Liver (tissue), 9 donors: ENCODE results near the gene MYO1H. TPM values are rescaled to one million over a fixed set of nuclear protein-coding genes. Genes with fewer than 3 reads are reported as not detected.

ENCODE experiments used
- DNase-seq: peaks from one replicate; pipeline ENCODE4 v3.0.0-alpha.2; 2017; ENCODE audit warnings: low spot score
- H3K27ac ChIP-seq, 2 donors: one replicate each; pipeline ENCODE4 v1.7.0; 2013; ENCODE audit warnings: inconsistent platforms in 2 of 2, low read length in 2 of 2, control low read depth in 1 of 2, low read depth in 1 of 2, mild to moderate bottlenecking in 1 of 2
- H3K27me3 ChIP-seq, 4 donors: one replicate each; pipeline versions ENCODE4 v1.6.1 to v1.7.0; 2013; ENCODE audit warnings: low read length in 3 of 4, inconsistent platforms in 1 of 4, mild to moderate bottlenecking in 1 of 4, moderate library complexity in 1 of 4; ENCODE audit not compliant: control insufficient read depth in 4 of 4, insufficient read depth in 4 of 4
- H3K36me3 ChIP-seq, 4 donors: one replicate each; pipeline versions ENCODE4 v1.6.1 to v1.7.0; 2013; ENCODE audit warnings: low read length in 3 of 4, mild to moderate bottlenecking in 3 of 4, low read depth in 1 of 4, moderate library complexity in 1 of 4; ENCODE audit not compliant: control insufficient read depth in 4 of 4, insufficient read depth in 3 of 4
- H3K4me1 ChIP-seq, 4 donors: one replicate each; pipeline versions ENCODE4 v1.6.1 to v1.7.0; 2013; ENCODE audit warnings: low read length in 3 of 4, mild to moderate bottlenecking in 3 of 4, moderate library complexity in 1 of 4; ENCODE audit not compliant: control insufficient read depth in 4 of 4, insufficient read depth in 4 of 4
- H3K4me3 ChIP-seq, 3 donors: one replicate each; pipeline versions ENCODE4 v1.6.1 to v1.7.0; 2013; ENCODE audit warnings: low read length in 3 of 3, control low read depth in 1 of 3, low read depth in 1 of 3, mild to moderate bottlenecking in 1 of 3
- H3K9ac ChIP-seq, 2 donors: one replicate each; pipeline ENCODE4 v1.7.0; 2013; ENCODE audit warnings: low read length in 2 of 2, mild to moderate bottlenecking in 2 of 2, moderate library complexity in 2 of 2, control low read depth in 1 of 2, low read depth in 1 of 2
- H3K9me3 ChIP-seq, 4 donors: one replicate each; pipeline versions ENCODE4 v1.6.1 to v1.7.0; 2013; ENCODE audit warnings: low read length in 3 of 4; ENCODE audit not compliant: control insufficient read depth in 4 of 4
- EGR1 ChIP-seq, 2 donors: IDR thresholded peaks; 2 replicates each; pipeline ENCODE4 v1.6.1; 2016 to 2018; ENCODE audit warnings: antibody characterized with exemption in 2 of 2, low read depth in 2 of 2
- FOXA1 ChIP-seq: IDR thresholded peaks from 2 replicates; pipeline ENCODE4 v1.6.1; 2016; ENCODE audit warnings: antibody characterized with exemption
- FOXA2 ChIP-seq: IDR thresholded peaks from 2 replicates; pipeline ENCODE4 v1.6.1; 2016; ENCODE audit warnings: antibody characterized with exemption
- GABPA ChIP-seq, 2 donors: IDR thresholded peaks in 1 of 2; conservative IDR thresholded peaks in 1 of 2; 2 replicates each; pipeline ENCODE4 v1.6.1; 2016; ENCODE audit warnings: antibody characterized with exemption in 2 of 2, mild to moderate bottlenecking in 1 of 2, moderate library complexity in 1 of 2
- HNF4A ChIP-seq, 2 donors: conservative IDR thresholded peaks; 2 replicates each; pipeline ENCODE4 v1.6.1; 2016; ENCODE audit warnings: antibody characterized with exemption in 2 of 2, mild to moderate bottlenecking in 2 of 2
- HNF4G ChIP-seq: IDR thresholded peaks from 2 replicates; pipeline ENCODE4 v1.6.1; 2016; ENCODE audit warnings: antibody characterized with exemption
- JUND ChIP-seq, 2 donors: IDR thresholded peaks; 2 replicates each; pipeline ENCODE4 v1.6.1; 2016; ENCODE audit warnings: antibody characterized with exemption in 2 of 2
- NR2F2 ChIP-seq: IDR thresholded peaks from 2 replicates; pipeline ENCODE4 v1.6.1; 2016; ENCODE audit warnings: antibody characterized with exemption
- RAD21 ChIP-seq, 2 donors: IDR thresholded peaks; 2 replicates each; pipeline ENCODE4 v1.6.1; 2016; ENCODE audit warnings: antibody characterized with exemption in 2 of 2, mild to moderate bottlenecking in 2 of 2
- TAF1 ChIP-seq: conservative IDR thresholded peaks from 2 replicates; pipeline ENCODE4 v1.6.1; 2016; ENCODE audit warnings: antibody characterized with exemption, mild to moderate bottlenecking
- YY1 ChIP-seq: IDR thresholded peaks from 2 replicates; pipeline ENCODE4 v1.6.1; 2016; ENCODE audit warnings: antibody characterized with exemption, mild to moderate bottlenecking
- WGBS: extraction: QIAGEN DNeasy Blood & Tissue Kit; methylation state at CpG from one replicate; pipeline ENCODE4 v1.1.7; 2013; 5-methylcytosine and 5-hydroxymethylcytosine counted together
- polyA plus RNA-seq, 2 donors: library from polyadenylated mRNA; stranded (reverse) in 1 of 2; unstranded in 1 of 2; fragments of 200-250 nt in 1 of 2; fragments of >200 nt in 1 of 2; fragmentation: Nextera tagmentation in 1 of 2; extraction: Ambion mirVana in 1 of 2; gene quantifications; one replicate each; pipeline versions ENCODE4 v1.2.1 to v1.2.3, GENCODE V29; 2013 to 2015
- total RNA-seq, 2 donors: library from RNA; depleted of rRNA; stranded (reverse); fragments of >200 nt; gene quantifications; one replicate each; pipeline ENCODE4 v1.2.3, GENCODE V29; 2014
- TF ChIP-seq, protein P1 (sequence below): IDR thresholded peaks from 2 replicates; pipeline ENCODE4 v1.6.1; 2016; ENCODE audit warnings: antibody characterized with exemption, mild to moderate bottlenecking
- TF ChIP-seq, protein P2 (sequence below): IDR thresholded peaks from 2 replicates; pipeline ENCODE4 v1.6.1; 2016; ENCODE audit warnings: antibody characterized with exemption
- TF ChIP-seq, protein P3 (sequence below): IDR thresholded peaks from 2 replicates; pipeline ENCODE4 v1.6.1; 2016; ENCODE audit warnings: antibody characterized with exemption
- TF ChIP-seq, protein P4 (sequence below): fragments of 150-350 bp; IDR thresholded peaks from 2 replicates; pipeline ENCODE4 v1.5.1; 2017; ENCODE audit warnings: improper control_type of control experiment, low read depth, low read length; ENCODE audit not compliant: missing input control
- donor health status: healthy.
- donor health status: healthy.
- donor health status: healthy.
- donor health status: healthy.
- donor health status: healthy.

MYO1H gene
- total and polyA plus RNA-seq, 4 donors: not detected

DNA sequence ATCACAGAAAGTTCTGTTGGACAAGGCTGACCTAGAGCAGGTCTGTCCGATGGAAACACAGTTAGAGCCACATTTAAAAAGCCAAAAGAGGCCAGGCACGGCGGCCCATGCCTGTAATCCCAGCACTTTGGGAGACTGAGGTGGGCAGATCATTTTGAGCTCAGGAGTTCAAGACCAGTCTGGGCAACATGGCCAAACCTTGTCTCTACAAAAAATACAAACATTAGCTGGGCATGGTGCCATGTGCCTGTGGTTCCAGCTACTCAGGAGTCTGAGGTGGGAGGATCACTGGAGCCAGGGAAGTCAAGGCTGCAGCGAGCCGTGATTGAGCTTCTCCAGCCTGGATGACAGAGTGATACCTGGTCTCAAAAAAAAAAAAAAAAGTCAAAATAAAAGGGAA lies 144.7 kb downstream of the MYO1H start:
- no peak overlapping the region for H3K27ac ChIP-seq
- H3K36me3 ChIP-seq: peaks cover 20 to 76% (median 58%) of the 10 kb centered on the region in 4 donors
- H3K27me3 ChIP-seq: no peaks in the 10 kb centered on the region
- H3K4me1 ChIP-seq: no peaks in the 10 kb centered on the region
- no peaks in the 10 kb centered on the region for H3K9me3 ChIP-seq
- TF ChIP-seq RAD21 (IDR thresholded peaks at IDR 0.05): no peak
- 86% methylated on average over 5 of the region's 5 CpGs for WGBS
- H3K9ac ChIP-seq: no peak overlapping the region
- no peak for DNase-seq
- no peak overlapping the region for H3K4me3 ChIP-seq

DNA sequence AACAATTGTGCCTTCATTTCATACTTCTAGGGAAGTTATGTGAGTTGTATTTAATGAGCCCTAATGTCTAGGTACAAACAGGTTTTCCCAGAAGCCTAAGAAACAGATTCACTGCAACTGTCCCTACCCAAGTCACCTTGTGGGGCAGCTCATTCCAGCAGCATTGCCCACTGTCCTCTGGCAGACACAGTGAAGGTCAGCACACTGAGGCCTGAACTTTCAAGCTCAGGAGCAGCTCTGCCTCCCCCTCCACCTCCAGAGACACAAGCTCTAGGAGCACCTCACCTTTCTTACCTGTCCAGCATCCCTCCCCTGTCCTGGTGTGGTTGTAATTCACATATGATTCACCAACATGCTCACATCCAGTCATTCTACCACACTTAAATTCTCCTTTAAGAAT lies 145.4 kb downstream of the MYO1H start:
- Histone ChIP-seq H3K9ac (no peak overlapping the region), H3K36me3 (peaks cover 20 to 76% (median 58%) of the 10 kb centered on the region in 4 donors), H3K4me1 (no peaks in the 10 kb centered on the region), H3K27me3 (no peaks in the 10 kb centered on the region), H3K27ac (no peak overlapping the region), H3K9me3 (no peaks in the 10 kb centered on the region), H3K4me3 (no peak overlapping the region)
- TF ChIP-seq, protein P1, sequence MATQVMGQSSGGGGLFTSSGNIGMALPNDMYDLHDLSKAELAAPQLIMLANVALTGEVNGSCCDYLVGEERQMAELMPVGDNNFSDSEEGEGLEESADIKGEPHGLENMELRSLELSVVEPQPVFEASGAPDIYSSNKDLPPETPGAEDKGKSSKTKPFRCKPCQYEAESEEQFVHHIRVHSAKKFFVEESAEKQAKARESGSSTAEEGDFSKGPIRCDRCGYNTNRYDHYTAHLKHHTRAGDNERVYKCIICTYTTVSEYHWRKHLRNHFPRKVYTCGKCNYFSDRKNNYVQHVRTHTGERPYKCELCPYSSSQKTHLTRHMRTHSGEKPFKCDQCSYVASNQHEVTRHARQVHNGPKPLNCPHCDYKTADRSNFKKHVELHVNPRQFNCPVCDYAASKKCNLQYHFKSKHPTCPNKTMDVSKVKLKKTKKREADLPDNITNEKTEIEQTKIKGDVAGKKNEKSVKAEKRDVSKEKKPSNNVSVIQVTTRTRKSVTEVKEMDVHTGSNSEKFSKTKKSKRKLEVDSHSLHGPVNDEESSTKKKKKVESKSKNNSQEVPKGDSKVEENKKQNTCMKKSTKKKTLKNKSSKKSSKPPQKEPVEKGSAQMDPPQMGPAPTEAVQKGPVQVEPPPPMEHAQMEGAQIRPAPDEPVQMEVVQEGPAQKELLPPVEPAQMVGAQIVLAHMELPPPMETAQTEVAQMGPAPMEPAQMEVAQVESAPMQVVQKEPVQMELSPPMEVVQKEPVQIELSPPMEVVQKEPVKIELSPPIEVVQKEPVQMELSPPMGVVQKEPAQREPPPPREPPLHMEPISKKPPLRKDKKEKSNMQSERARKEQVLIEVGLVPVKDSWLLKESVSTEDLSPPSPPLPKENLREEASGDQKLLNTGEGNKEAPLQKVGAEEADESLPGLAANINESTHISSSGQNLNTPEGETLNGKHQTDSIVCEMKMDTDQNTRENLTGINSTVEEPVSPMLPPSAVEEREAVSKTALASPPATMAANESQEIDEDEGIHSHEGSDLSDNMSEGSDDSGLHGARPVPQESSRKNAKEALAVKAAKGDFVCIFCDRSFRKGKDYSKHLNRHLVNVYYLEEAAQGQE: no peak
- TF ChIP-seq JUND (IDR thresholded peaks at IDR 0.05) (no peak), YY1 (no peak), EGR1 (IDR thresholded peaks at IDR 0.05; ENCODE audit: low read depth in 2 of 2) (no peak), TAF1 (no peak), HNF4A (conservative IDR thresholded peaks at IDR 0.05) (no peak), NR2F2 (no peak), RAD21 (IDR thresholded peaks at IDR 0.05) (no peak)
- DNase-seq: no peak

DNA sequence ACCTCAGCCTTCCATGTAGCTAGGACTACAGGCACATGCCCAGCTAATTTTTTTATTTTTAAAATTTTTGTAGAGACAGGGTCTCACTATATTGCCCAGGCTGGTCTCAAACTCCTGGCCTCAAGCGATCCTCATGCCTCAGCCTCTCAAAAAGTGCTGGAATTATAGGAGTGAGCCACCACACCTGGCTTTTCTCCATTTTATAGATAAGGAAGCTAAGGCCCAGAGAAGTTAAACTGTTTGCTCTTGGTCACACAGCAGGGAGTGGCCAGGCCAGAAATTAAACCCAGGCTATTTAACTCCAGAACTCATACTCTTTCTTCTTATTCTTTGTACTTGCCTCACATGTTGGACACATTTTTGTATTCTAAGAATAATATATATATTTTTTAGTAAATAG lies 146.2 kb downstream of the MYO1H start:
- TF ChIP-seq GABPA (IDR thresholded peaks at IDR 0.05 in 1 of 2, conservative IDR thresholded peaks at IDR 0.05 in 1 of 2) (no peak), RAD21 (IDR thresholded peaks at IDR 0.05) (no peak), HNF4A (conservative IDR thresholded peaks at IDR 0.05) (no peak), HNF4G (no peak), FOXA2 (no peak), FOXA1 (no peak)
- TF ChIP-seq, protein P2, sequence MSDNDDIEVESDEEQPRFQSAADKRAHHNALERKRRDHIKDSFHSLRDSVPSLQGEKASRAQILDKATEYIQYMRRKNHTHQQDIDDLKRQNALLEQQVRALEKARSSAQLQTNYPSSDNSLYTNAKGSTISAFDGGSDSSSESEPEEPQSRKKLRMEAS: no peak
- TF ChIP-seq, protein P1: no peak
- TF ChIP-seq, protein P3, sequence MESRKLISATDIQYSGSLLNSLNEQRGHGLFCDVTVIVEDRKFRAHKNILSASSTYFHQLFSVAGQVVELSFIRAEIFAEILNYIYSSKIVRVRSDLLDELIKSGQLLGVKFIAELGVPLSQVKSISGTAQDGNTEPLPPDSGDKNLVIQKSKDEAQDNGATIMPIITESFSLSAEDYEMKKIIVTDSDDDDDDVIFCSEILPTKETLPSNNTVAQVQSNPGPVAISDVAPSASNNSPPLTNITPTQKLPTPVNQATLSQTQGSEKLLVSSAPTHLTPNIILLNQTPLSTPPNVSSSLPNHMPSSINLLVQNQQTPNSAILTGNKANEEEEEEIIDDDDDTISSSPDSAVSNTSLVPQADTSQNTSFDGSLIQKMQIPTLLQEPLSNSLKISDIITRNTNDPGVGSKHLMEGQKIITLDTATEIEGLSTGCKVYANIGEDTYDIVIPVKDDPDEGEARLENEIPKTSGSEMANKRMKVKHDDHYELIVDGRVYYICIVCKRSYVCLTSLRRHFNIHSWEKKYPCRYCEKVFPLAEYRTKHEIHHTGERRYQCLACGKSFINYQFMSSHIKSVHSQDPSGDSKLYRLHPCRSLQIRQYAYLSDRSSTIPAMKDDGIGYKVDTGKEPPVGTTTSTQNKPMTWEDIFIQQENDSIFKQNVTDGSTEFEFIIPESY: no peak
- TF ChIP-seq, protein P4, sequence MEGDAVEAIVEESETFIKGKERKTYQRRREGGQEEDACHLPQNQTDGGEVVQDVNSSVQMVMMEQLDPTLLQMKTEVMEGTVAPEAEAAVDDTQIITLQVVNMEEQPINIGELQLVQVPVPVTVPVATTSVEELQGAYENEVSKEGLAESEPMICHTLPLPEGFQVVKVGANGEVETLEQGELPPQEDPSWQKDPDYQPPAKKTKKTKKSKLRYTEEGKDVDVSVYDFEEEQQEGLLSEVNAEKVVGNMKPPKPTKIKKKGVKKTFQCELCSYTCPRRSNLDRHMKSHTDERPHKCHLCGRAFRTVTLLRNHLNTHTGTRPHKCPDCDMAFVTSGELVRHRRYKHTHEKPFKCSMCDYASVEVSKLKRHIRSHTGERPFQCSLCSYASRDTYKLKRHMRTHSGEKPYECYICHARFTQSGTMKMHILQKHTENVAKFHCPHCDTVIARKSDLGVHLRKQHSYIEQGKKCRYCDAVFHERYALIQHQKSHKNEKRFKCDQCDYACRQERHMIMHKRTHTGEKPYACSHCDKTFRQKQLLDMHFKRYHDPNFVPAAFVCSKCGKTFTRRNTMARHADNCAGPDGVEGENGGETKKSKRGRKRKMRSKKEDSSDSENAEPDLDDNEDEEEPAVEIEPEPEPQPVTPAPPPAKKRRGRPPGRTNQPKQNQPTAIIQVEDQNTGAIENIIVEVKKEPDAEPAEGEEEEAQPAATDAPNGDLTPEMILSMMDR: no peak
- no peaks in the 10 kb centered on the region for H3K9me3 ChIP-seq
- no peak for DNase-seq
- H3K27ac ChIP-seq: no peak overlapping the region
- no peak overlapping the region for H3K4me3 ChIP-seq
- no peaks in the 10 kb centered on the region for H3K27me3 ChIP-seq
- peaks cover 22 to 76% (median 58%) of the 10 kb centered on the region in 4 donors for H3K36me3 ChIP-seq
- 99% methylated on average over 1 of the region's 1 CpG for WGBS
- no peaks in the 10 kb centered on the region for H3K4me1 ChIP-seq
- H3K9ac ChIP-seq: no peak overlapping the region
